Activated CD4-positive, alpha-beta T cell treated with anti-CD3 and anti-CD28 coated beads, Interleukin-2, Interleukin-4, amounts not matched to agents 100 ng/mL and 50 ng/mL, durations not matched to agents 16 hours and 8 hours (primary cell): ENCODE results near the gene VWCE.
"Not testable (repeated sequence)": the region's sequence is repeated elsewhere in the genome, so short reads cannot be mapped to it uniquely, and the experiment has no call there.

Source experiments
- DNase-seq: peaks from one replicate; pipeline ENCODE4 v3.0.0-alpha.2; 2020; ENCODE audit warnings: low spot score

VWCE gene

DNA sequence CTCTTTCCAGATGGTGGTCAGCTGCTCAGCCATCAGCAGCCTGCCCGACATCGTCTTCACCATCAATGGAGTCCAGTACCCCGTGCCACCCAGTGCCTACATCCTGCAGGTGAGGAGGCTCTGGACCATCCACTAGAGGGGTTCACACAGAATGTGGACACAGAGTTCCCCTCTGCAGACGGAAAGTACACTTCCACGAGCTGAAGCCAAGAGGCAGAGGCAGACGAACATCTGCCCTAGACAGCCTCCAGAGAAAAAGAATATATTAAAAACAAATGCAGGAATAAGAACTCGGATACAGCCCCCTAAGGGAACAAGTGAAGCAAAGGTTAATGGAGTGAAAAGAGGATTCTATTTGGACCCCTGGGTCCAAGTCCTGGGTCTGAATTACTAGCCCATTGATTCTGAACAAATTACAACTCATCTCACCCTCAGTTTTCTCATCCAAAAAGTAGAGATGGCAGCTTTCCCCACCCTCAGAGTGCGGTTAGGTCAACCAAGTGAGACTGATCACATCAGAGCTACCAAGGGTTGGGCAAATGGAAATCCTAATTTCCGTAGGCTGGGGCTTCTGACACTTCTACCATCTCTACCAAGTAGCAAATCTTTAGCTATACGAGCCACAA, 83.7 kb downstream of the VWCE start:
- not testable (repeated sequence) for DNase-seq

DNA sequence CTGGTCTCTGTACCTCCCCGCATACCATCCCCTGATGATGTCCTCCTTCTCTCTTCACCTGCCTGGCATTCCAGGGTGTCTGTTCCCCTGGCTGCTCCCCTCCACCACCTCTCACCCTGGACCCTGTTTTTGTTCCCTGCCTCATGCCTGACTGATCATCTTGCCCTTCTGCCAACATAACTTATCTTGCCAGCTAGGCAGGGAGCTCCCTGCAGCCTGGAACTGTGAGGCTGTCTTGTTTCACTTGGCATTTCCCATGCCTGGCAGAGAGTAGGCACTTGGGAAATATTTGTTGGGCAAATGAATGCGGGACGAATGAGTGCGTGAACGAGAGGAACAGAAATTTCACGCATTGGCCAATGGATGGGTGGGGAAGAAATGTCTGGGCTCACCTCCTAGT, 84.5 kb downstream of the VWCE start:
- DNase-seq: not testable (repeated sequence)
